Measurements from ENCODE around the gene ACLY. TPM values are rescaled to one million over a fixed set of nuclear protein-coding genes. Genes with fewer than 3 reads are reported as not detected.

The ACLY gene
- total RNA-seq, 1 experiment from 2014 or later: 279 TPM

DNA sequence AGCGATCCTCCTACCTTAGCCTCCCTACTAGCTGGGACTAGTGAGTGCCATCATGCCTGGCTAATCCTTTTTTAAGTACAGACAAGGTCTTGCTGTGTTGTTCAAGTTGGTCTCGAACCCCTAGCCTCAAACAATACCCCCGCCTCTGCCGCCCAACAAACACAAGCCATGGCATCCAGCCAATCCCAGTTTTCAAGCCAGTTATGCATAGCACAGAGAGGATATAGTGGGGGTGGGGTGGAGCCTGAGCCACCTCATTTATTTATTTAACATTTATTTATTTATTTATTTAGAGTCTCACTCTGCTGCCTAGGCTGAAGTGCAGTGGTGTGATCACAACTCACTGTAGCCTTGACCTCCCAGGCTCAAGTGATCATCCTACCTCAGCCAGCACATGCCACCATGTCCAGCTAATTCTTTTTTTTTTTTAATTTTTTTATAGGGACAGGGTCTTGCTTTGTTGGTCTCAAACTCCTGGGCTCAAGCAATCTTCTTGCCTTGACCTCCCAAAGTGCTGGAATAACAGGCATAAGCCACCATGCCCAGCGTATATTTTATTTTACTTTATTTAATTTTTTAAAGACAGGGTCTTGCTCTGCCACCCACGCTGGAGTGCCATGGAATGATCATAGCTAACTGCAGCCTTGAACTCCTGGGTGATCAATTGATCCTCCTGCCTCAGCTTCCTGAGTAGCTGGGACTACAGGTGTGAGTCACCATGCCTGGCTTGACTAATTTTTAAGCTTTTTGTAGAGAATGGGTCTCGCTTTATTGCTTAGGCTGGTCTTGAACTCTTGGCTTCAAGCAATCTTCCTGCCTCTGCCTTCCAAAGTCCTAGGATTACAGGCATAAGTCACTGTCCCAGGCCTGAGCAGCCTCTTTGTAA lies 27.4 kb downstream of the ACLY start:
- TF ChIP-seq, protein P1, sequence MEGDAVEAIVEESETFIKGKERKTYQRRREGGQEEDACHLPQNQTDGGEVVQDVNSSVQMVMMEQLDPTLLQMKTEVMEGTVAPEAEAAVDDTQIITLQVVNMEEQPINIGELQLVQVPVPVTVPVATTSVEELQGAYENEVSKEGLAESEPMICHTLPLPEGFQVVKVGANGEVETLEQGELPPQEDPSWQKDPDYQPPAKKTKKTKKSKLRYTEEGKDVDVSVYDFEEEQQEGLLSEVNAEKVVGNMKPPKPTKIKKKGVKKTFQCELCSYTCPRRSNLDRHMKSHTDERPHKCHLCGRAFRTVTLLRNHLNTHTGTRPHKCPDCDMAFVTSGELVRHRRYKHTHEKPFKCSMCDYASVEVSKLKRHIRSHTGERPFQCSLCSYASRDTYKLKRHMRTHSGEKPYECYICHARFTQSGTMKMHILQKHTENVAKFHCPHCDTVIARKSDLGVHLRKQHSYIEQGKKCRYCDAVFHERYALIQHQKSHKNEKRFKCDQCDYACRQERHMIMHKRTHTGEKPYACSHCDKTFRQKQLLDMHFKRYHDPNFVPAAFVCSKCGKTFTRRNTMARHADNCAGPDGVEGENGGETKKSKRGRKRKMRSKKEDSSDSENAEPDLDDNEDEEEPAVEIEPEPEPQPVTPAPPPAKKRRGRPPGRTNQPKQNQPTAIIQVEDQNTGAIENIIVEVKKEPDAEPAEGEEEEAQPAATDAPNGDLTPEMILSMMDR (conservative IDR thresholded peaks at IDR 0.05): no peak
- Histone ChIP-seq H2AK5ac (ENCODE audit: insufficient read length, low read length) (no peak overlapping the region), H3K23me2 (ENCODE audit: insufficient read length, low read depth, low read length, poor library complexity, severe bottlenecking) (no peaks in the 10 kb centered on the region), H3K18ac (ENCODE audit: insufficient read length, low read depth, low read length) (no peak overlapping the region), H3K23ac (ENCODE audit: insufficient read length, low read depth, low read length) (no peak overlapping the region), H3K27ac (ENCODE audit: insufficient read length, low read depth, low read length) (no peak overlapping the region), H3K4ac (ENCODE audit: low read depth, low read length) (no peak overlapping the region), H2AFZ (ENCODE audit: low read length) (no peak overlapping the region), H2BK15ac (ENCODE audit: low read depth, low read length) (no peak overlapping the region), H3K4me1 (ENCODE audit: insufficient read depth, low read length) (no peaks in the 10 kb centered on the region), H3K79me1 (ENCODE audit: insufficient read depth, low read depth, low read length, poor library complexity, severe bottlenecking) (no peaks in the 10 kb centered on the region), H4K91ac (ENCODE audit: insufficient read length, low read depth, low read length) (no peak overlapping the region), H2BK5ac (ENCODE audit: insufficient read length, low read length) (no peak overlapping the region), H4K20me1 (ENCODE audit: control insufficient read depth, insufficient read depth, insufficient read length) (no peaks in the 10 kb centered on the region), H3T11ph (ENCODE audit: low read length) (no peak overlapping the region), H3K79me2 (ENCODE audit: insufficient read depth, low read length) (no peaks in the 10 kb centered on the region), H3K9ac (ENCODE audit: extremely low read depth, insufficient read length, low read length) (no peak overlapping the region), H3K56ac (ENCODE audit: insufficient read length, low read depth, low read length) (no peak overlapping the region), H4K8ac (replicated peaks; ENCODE audit: insufficient read length, low read depth, low read length) (no peak overlapping the region), H2BK20ac (ENCODE audit: low read depth, low read length, poor library complexity, severe bottlenecking) (no peak overlapping the region), H3K14ac (ENCODE audit: insufficient read depth, low read length) (no peak overlapping the region), H3K27me3 (ENCODE audit: insufficient read depth, low read length) (no peaks in the 10 kb centered on the region), H3K4me2 (ENCODE audit: insufficient read depth, insufficient read length, low read length) (no peak overlapping the region), H3K9me3 (ENCODE audit: control insufficient read depth, low read depth, low read length) (no peaks in the 10 kb centered on the region), H4K5ac (ENCODE audit: insufficient read length, low read depth, low read length) (no peak overlapping the region), H2BK120ac (ENCODE audit: low read depth, low read length, poor library complexity, severe bottlenecking) (no peak overlapping the region), H2BK12ac (ENCODE audit: insufficient read length, low read depth, low read length) (no peak overlapping the region)
- Mint-ChIP-seq H3K4me3 (no peak overlapping the region), H3K4me1 (no peaks in the 10 kb centered on the region), H3K27ac (peak overlapping the region in 1 of 3 experiments; percentile 65; a peak in 2 of 7 replicates), H3K36me3 (ENCODE audit: insufficient read depth in 1 of 3, low read depth in 3 of 3) (peaks cover 60 to 85% (median 76%) of the 10 kb centered on the region in 3 experiments; a peak in 6 of 7 replicates), H3K9me3 (no peaks in the 10 kb centered on the region), H3K27me3 (ENCODE audit: low read depth) (no peaks in the 10 kb centered on the region; the same call in 1 of the 2 replicates)
- DNase-seq: no peak
- no CpG with 5 or more reads among the region's 7 CpGs for WGBS (ENCODE audit: extremely low coverage, insufficient read length, low lambda C conversion rate)

Data from H9 (cell line).